H9 (cell line): ENCODE results near the gene ZMIZ1. TPM values are rescaled to one million over a fixed set of nuclear protein-coding genes. Genes with fewer than 3 reads are reported as not detected.

Experiments used
- DNase-seq: peaks from one replicate; pipeline ENCODE4 v3.0.0-alpha.2; 2017
- H2AFZ ChIP-seq: one replicate; pipeline ENCODE4 v1.6.1; 2013; ENCODE audit warnings: mild to moderate bottlenecking, low read length, control low read depth, moderate library complexity
- H2AK5ac ChIP-seq: 2 replicates; pipeline ENCODE4 v1.6.1; 2013; ENCODE audit warnings: low read length, control low read depth, mixed read lengths; ENCODE audit not compliant: insufficient read length
- H2BK120ac ChIP-seq: one replicate; pipeline ENCODE4 v1.6.1; 2013; ENCODE audit warnings: low read depth, mild to moderate bottlenecking, low read length, control low read depth, inconsistent platforms; ENCODE audit not compliant: poor library complexity, severe bottlenecking
- H2BK12ac ChIP-seq: 2 replicates; pipeline ENCODE4 v1.6.1; 2013; ENCODE audit warnings: low read length, control low read depth, mixed read lengths, low read depth; ENCODE audit not compliant: insufficient read length
- H2BK15ac ChIP-seq: 2 replicates; pipeline ENCODE4 v1.6.1; 2013; ENCODE audit warnings: low read depth, low read length, control low read depth
- H2BK20ac ChIP-seq: one replicate; pipeline ENCODE4 v1.6.1; 2013; ENCODE audit warnings: low read depth, mild to moderate bottlenecking, low read length, control low read depth, inconsistent platforms; ENCODE audit not compliant: poor library complexity, severe bottlenecking
- H2BK5ac ChIP-seq: 2 replicates; pipeline ENCODE4 v1.6.1; 2013; ENCODE audit warnings: low read length, control low read depth, mixed read lengths; ENCODE audit not compliant: insufficient read length
- H3K14ac ChIP-seq: 2 replicates; pipeline ENCODE4 v1.6.1; 2013; ENCODE audit warnings: low read length, control low read depth; ENCODE audit not compliant: insufficient read depth
- H3K18ac ChIP-seq: 2 replicates; pipeline ENCODE4 v1.6.1; 2013; ENCODE audit warnings: low read depth, mild to moderate bottlenecking, mixed read lengths, low read length, control low read depth; ENCODE audit not compliant: insufficient read length
- H3K23ac ChIP-seq: 2 replicates; pipeline ENCODE4 v1.6.1; 2013; ENCODE audit warnings: low read length, control low read depth, mixed read lengths, low read depth; ENCODE audit not compliant: insufficient read length
- H3K23me2 ChIP-seq: 2 replicates; pipeline ENCODE4 v1.6.1; 2013; ENCODE audit warnings: low read depth, mild to moderate bottlenecking, mixed read lengths, low read length, control low read depth; ENCODE audit not compliant: insufficient read length, poor library complexity, severe bottlenecking
- H3K27ac ChIP-seq: 2 replicates; pipeline ENCODE4 v1.5.1; 2013; ENCODE audit warnings: low read length, control low read depth, mixed read lengths, low read depth; ENCODE audit not compliant: insufficient read length
- H3K27me3 ChIP-seq: 2 replicates; pipeline ENCODE4 v1.6.1; 2013; ENCODE audit warnings: low read length, control low read depth, inconsistent platforms; ENCODE audit not compliant: insufficient read depth
- H3K4ac ChIP-seq: 2 replicates; pipeline ENCODE4 v1.6.1; 2013; ENCODE audit warnings: low read depth, mild to moderate bottlenecking, control low read depth, inconsistent platforms, low read length, moderate library complexity
- H3K4me1 ChIP-seq: 2 replicates; pipeline ENCODE4 v1.6.1; 2013; ENCODE audit warnings: low read length, control low read depth, inconsistent platforms; ENCODE audit not compliant: insufficient read depth
- H3K4me2 ChIP-seq: 2 replicates; pipeline ENCODE4 v1.6.1; 2013; ENCODE audit warnings: low read length, control low read depth, mixed read lengths; ENCODE audit not compliant: insufficient read length, insufficient read depth
- H3K56ac ChIP-seq: 2 replicates; pipeline ENCODE4 v1.6.1; 2013; ENCODE audit warnings: low read depth, mild to moderate bottlenecking, mixed read lengths, low read length, control low read depth; ENCODE audit not compliant: insufficient read length
- H3K79me1 ChIP-seq: 2 replicates; pipeline ENCODE4 v1.6.1; 2013; ENCODE audit warnings: low read depth, mild to moderate bottlenecking, moderate library complexity, low read length, control low read depth, inconsistent platforms; ENCODE audit not compliant: insufficient read depth, poor library complexity, severe bottlenecking
- H3K79me2 ChIP-seq: 2 replicates; pipeline ENCODE4 v1.6.1; 2013; ENCODE audit warnings: low read length, control low read depth, inconsistent platforms; ENCODE audit not compliant: insufficient read depth
- H3K9ac ChIP-seq: 2 replicates; pipeline ENCODE4 v1.6.1; 2013; ENCODE audit warnings: low read length, control low read depth, mixed read lengths; ENCODE audit not compliant: insufficient read length; ENCODE audit errors: extremely low read depth
- H3K9me3 ChIP-seq: one replicate; pipeline ENCODE4 v1.6.1; 2013; ENCODE audit warnings: low read depth, low read length, inconsistent platforms; ENCODE audit not compliant: control insufficient read depth
- H3T11ph ChIP-seq: one replicate; pipeline ENCODE4 v1.6.1; 2013; ENCODE audit warnings: mild to moderate bottlenecking, low read length, control low read depth, inconsistent platforms
- H4K20me1 ChIP-seq: one replicate; pipeline ENCODE4 v1.6.1; 2013; ENCODE audit not compliant: control insufficient read depth, insufficient read length, insufficient read depth
- H4K5ac ChIP-seq: 2 replicates; pipeline ENCODE4 v1.6.1; 2013; ENCODE audit warnings: low read depth, mild to moderate bottlenecking, mixed read lengths, low read length, control low read depth; ENCODE audit not compliant: insufficient read length
- H4K8ac ChIP-seq: replicated peaks from 2 replicates; pipeline ENCODE4 v1.6.1; 2013; ENCODE audit warnings: low read length, control low read depth, mixed read lengths, low read depth; ENCODE audit not compliant: insufficient read length
- H4K91ac ChIP-seq: 2 replicates; pipeline ENCODE4 v1.6.1; 2013; ENCODE audit warnings: low read depth, mild to moderate bottlenecking, moderate library complexity, mixed read lengths, low read length, control low read depth; ENCODE audit not compliant: insufficient read length
- H3K27ac Mint-ChIP-seq, 3 experiments: 2 replicates in 2 of 3; 3 replicates in 1 of 3; pipeline ENCODE4 v1.8.0; 2020 to 2021; ENCODE audit warnings: mixed read lengths in 3 of 3, mild to moderate bottlenecking in 1 of 3, moderate library complexity in 1 of 3
- H3K27me3 Mint-ChIP-seq: 2 replicates; pipeline ENCODE4 v1.8.0; 2021; ENCODE audit warnings: low read depth, mild to moderate bottlenecking, moderate library complexity, mixed read lengths
- H3K36me3 Mint-ChIP-seq, 3 experiments: 2 replicates in 2 of 3; 3 replicates in 1 of 3; pipeline ENCODE4 v1.8.0; 2020 to 2021; ENCODE audit warnings: low read depth in 3 of 3, mixed read lengths in 3 of 3; ENCODE audit not compliant: insufficient read depth in 1 of 3
- H3K4me1 Mint-ChIP-seq, 2 experiments: 2 replicates each; pipeline ENCODE4 v1.8.0; 2020; ENCODE audit warnings: mixed read lengths in 2 of 2
- H3K4me3 Mint-ChIP-seq, 2 experiments: 2 replicates in 1 of 2; 3 replicates in 1 of 2; pipeline ENCODE4 v1.8.0; 2020 to 2021; ENCODE audit warnings: mild to moderate bottlenecking in 2 of 2, mixed read lengths in 2 of 2, moderate library complexity in 1 of 2
- H3K9me3 Mint-ChIP-seq, 2 experiments: 2 replicates in 1 of 2; 3 replicates in 1 of 2; pipeline ENCODE4 v1.8.0; 2020; ENCODE audit warnings: mild to moderate bottlenecking in 2 of 2, mixed read lengths in 2 of 2, moderate library complexity in 1 of 2
- WGBS: extraction: QIAGEN DNeasy Blood & Tissue Kit; methylation state at CpG from one replicate; pipeline ENCODE4 v1.1.7; 2013; ENCODE audit warnings: missing lambda C conversion rate, low lambda C conversion rate, mixed read lengths; ENCODE audit not compliant: insufficient read length; ENCODE audit errors: extremely low coverage; 5-methylcytosine and 5-hydroxymethylcytosine counted together
- total RNA-seq: library from RNA; stranded (reverse); gene quantifications from 2 replicates; pipeline ENCODE4 v1.2.1, GENCODE V29; 2021
- TF ChIP-seq, protein P1 (sequence below): fragments of 200-600 bp; sonication (generic); conservative IDR thresholded peaks from 3 replicates; pipeline ENCODE4 v1.8.0; 2021; ENCODE audit warnings: antibody characterized with exemption, mild to moderate bottlenecking

Gene ZMIZ1
- total RNA-seq, 1 experiment from 2014 or later: 36.9 TPM

DNA sequence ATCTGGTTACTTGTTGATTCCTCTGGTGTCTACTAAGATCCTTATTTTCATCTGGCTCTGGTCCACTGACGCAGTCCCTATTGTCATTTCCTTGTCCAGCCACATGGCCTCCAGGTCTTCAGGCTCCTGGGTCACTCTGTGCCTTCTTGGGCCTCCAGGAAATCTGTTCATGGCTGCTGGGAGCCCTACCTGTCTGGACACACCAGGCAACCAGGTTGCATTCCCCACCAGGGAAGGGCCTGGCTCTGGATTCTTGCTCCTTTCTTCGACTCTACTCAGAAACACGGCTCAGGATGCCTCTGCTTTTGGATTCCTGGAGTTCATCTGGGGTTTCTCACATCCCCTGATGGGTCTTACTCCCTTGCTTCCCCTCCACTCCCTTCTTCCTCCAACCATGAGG is 270.5 kb downstream of the ZMIZ1 start:
- no peak overlapping the region for H3K4me2 ChIP-seq
- no peak for DNase-seq
- Mint-ChIP-seq H3K4me3 (no peak overlapping the region), H3K9me3 (peaks cover 5 to 6% of the 10 kb centered on the region in 2 experiments; a peak in 4 of 5 replicates), H3K27ac (no peak overlapping the region), H3K36me3 (peaks cover 0 to 3% (median 0%) of the 10 kb centered on the region in 3 experiments; a peak in 2 of 7 replicates), H3K27me3 (peaks cover 31% of the 10 kb centered on the region), H3K4me1 (peaks cover 13% of the 10 kb centered on the region in 2 experiments)
- no peak overlapping the region for H3K18ac ChIP-seq
- H2BK20ac ChIP-seq: no peak overlapping the region
- no peaks in the 10 kb centered on the region for H3K9me3 ChIP-seq
- H3K79me2 ChIP-seq: no peaks in the 10 kb centered on the region
- H3T11ph ChIP-seq: no peak overlapping the region
- no peak overlapping the region for H4K91ac ChIP-seq
- H3K27ac ChIP-seq: no peak overlapping the region
- H2BK12ac ChIP-seq: no peak overlapping the region
- no peaks in the 10 kb centered on the region for H3K23me2 ChIP-seq
- H3K9ac ChIP-seq: no peak overlapping the region
- no peak overlapping the region for H4K5ac ChIP-seq
- no peak overlapping the region for H4K8ac ChIP-seq
- no peaks in the 10 kb centered on the region for H4K20me1 ChIP-seq
- no peak overlapping the region for H2AK5ac ChIP-seq
- H3K14ac ChIP-seq: no peak overlapping the region
- no peaks in the 10 kb centered on the region for H3K79me1 ChIP-seq
- no peak overlapping the region for H2AFZ ChIP-seq
- H3K4ac ChIP-seq: no peak overlapping the region
- H3K23ac ChIP-seq: no peak overlapping the region
- TF ChIP-seq, protein P1, sequence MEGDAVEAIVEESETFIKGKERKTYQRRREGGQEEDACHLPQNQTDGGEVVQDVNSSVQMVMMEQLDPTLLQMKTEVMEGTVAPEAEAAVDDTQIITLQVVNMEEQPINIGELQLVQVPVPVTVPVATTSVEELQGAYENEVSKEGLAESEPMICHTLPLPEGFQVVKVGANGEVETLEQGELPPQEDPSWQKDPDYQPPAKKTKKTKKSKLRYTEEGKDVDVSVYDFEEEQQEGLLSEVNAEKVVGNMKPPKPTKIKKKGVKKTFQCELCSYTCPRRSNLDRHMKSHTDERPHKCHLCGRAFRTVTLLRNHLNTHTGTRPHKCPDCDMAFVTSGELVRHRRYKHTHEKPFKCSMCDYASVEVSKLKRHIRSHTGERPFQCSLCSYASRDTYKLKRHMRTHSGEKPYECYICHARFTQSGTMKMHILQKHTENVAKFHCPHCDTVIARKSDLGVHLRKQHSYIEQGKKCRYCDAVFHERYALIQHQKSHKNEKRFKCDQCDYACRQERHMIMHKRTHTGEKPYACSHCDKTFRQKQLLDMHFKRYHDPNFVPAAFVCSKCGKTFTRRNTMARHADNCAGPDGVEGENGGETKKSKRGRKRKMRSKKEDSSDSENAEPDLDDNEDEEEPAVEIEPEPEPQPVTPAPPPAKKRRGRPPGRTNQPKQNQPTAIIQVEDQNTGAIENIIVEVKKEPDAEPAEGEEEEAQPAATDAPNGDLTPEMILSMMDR: no peak
- no peak overlapping the region for H3K56ac ChIP-seq
- WGBS: no CpG with 5 or more reads among the region's 3 CpGs
- H3K4me1 ChIP-seq: no peaks in the 10 kb centered on the region
- no peak overlapping the region for H2BK120ac ChIP-seq
- H3K27me3 ChIP-seq: no peaks in the 10 kb centered on the region
- H2BK15ac ChIP-seq: no peak overlapping the region
- no peak overlapping the region for H2BK5ac ChIP-seq
